Heart right ventricle (tissue), 16 donors: ENCODE data around the gene NEU2. TPM values are rescaled to one million over a fixed set of nuclear protein-coding genes. Genes with fewer than 3 reads are reported as not detected.

Experiments
- ATAC-seq, 8 donors: fragments of 200-7000 bp; cut with Tn5 transposase; one replicate each; pipeline ENCODE4 v1.9.1; 2020; ENCODE audit warnings: mild to moderate bottlenecking in 8 of 8, moderate library complexity in 8 of 8, moderate number of reproducible peaks in 1 of 8
- DNase-seq, 2 donors: peaks; one replicate each; pipeline ENCODE4 v3.0.0-alpha.2; 2020
- H3K27ac ChIP-seq, 10 donors: fragments of 200-600 bp; sonication (generic) in 2 of 10; one replicate each; pipeline versions ENCODE4 v1.5.0 to v1.8.0; 2020 to 2022; ENCODE audit warnings: mild to moderate bottlenecking in 3 of 10
- H3K27me3 ChIP-seq, 7 donors: fragments of 200-600 bp; one replicate each; pipeline ENCODE4 v1.8.0; 2021 to 2022; ENCODE audit warnings: mild to moderate bottlenecking in 2 of 7
- H3K36me3 ChIP-seq, 9 donors: fragments of 200-600 bp; sonication (generic) in 1 of 9; one replicate each; pipeline versions ENCODE4 v1.5.0 to v1.8.0; 2020 to 2022; ENCODE audit warnings: mild to moderate bottlenecking in 2 of 9
- H3K4me1 ChIP-seq, 9 donors: fragments of 200-600 bp; sonication (generic) in 1 of 9; one replicate each; pipeline versions ENCODE4 v1.5.0 to v1.8.0; 2020 to 2022; ENCODE audit warnings: mild to moderate bottlenecking in 4 of 9
- H3K4me3 ChIP-seq, 10 donors: fragments of 200-600 bp; sonication (generic) in 2 of 10; one replicate each; pipeline versions ENCODE4 v1.5.0 to v1.8.0; 2020 to 2022; ENCODE audit warnings: mild to moderate bottlenecking in 7 of 10, moderate library complexity in 2 of 10
- H3K9me3 ChIP-seq, 11 donors: fragments of 200-600 bp in 10 of 11; sonication (generic) in 2 of 11; one replicate each; pipeline versions ENCODE4 v1.5.0 to v1.8.0; 2013 to 2022; ENCODE audit warnings: mild to moderate bottlenecking in 2 of 11, control low read depth in 1 of 11, moderate library complexity in 1 of 11
- CTCF ChIP-seq, 9 donors: fragments of 200-600 bp; sonication (generic) in 2 of 9; IDR thresholded peaks; one replicate each; pipeline versions ENCODE4 v1.5.0 to v1.8.0; 2021 to 2022; ENCODE audit warnings: antibody characterized with exemption in 9 of 9, mild to moderate bottlenecking in 5 of 9, moderate library complexity in 1 of 9
- WGBS, 2 donors: extraction: QIAGEN DNeasy Blood & Tissue Kit; methylation state at CpG; one replicate each; pipeline ENCODE4 v1.1.7; 2013; ENCODE audit warnings: inconsistent platforms in 1 of 2; 5-methylcytosine and 5-hydroxymethylcytosine counted together
- intact Hi-C, 10 donors: fragments of 100-400 bp; cut with DNase I; formaldehyde crosslinking; loops; one replicate each; pipeline versions ENCODE4 v1.11.1 to v1.14.2; 2022
- polyA plus RNA-seq, 2 donors: library from polyadenylated mRNA; stranded (reverse); fragments of 200-250 nt; gene quantifications; one replicate each; pipeline ENCODE4 v1.2.3, GENCODE V29; 2013
- total RNA-seq, 10 donors: library from RNA; stranded (reverse); fragmentation: NEBNext Ultra II Directional in 3 of 10; extraction: Animal tissue kit (Norgen Biotek cat#: 25700) in 3 of 10; gene quantifications; one replicate each; pipeline versions ENCODE4 v1.2.1 to v1.2.4, GENCODE V29; 2021 to 2023
- donor health status: Arrhythmogenic right ventricular cardiomyopathy.
- donor health status: ischemic (EF 13 %, LVEDD 7.1; RV severe dilation, severe dysfunction).
- donor health status: healthy with polysubstance abuse.
- donor health status: DM: no; HTN: yes; CAD: no.
- donor health status: DM: no; HTN: no; CAD: no.
- donor health status: ischemic (EF 25% LVEDD 6.9; RV normal size, moderate dysfunction).
- donor health status: ischemic (EF 25% LVEDD 5.7; RV mildly dilated, moderate dysfunction).
- donor health status: healthy.
- donor health status: DM: yes; HTN: yes; CAD: no.
- donor health status: Ischemic cardiomyopathy.
- donor health status: ischemic (EF 35%, LVEDD 5.7; RV mildly dilated, moderate dysfunction).
- donor health status: nonischemic (EF 11% LVEDD 7.7; RV severe dilation, severe dysfunction).
- donor health status: DM: yes; HTN: yes; CAD: no.
- donor health status: PGD.
- donor health status: ischemic (EF 29% LVEDD 5.4; RV normal size, mild dysfunction).
- donor health status: nonischemic (EF 23%, LVEDD 6.1; RV moderate dilation, normal function).

Gene NEU2
- total and polyA plus RNA-seq, 12 donors = not detected

- Histone ChIP-seq H3K27me3 (peaks cover 0 to 10% (median 0%) of the 10 kb centered on the region in 7 donors), H3K4me3 (no peak overlapping the region), H3K4me1 (peaks cover 8 to 96% (median 56%) of the 10 kb centered on the region in 9 donors), H3K36me3 (peaks cover 0 to 31% (median 0%) of the 10 kb centered on the region in 9 donors), H3K27ac (peak overlapping the region in 4 of 10 donors; percentile 3 to 97 (median 42)), H3K9me3 (no peaks in the 10 kb centered on the region)
- no peak for ATAC-seq
- no peak for TF ChIP-seq CTCF (IDR thresholded peaks at IDR 0.05)
- intact Hi-C loops = no loop called here
- 84 to 88% methylated on average over 20 of the region's 20 CpGs for WGBS, 2 donors
- no peak for DNase-seq
Observed at GRCh38 chr2:233079953-233080835, 47.7 kb downstream of the NEU2 start.

DNA sequence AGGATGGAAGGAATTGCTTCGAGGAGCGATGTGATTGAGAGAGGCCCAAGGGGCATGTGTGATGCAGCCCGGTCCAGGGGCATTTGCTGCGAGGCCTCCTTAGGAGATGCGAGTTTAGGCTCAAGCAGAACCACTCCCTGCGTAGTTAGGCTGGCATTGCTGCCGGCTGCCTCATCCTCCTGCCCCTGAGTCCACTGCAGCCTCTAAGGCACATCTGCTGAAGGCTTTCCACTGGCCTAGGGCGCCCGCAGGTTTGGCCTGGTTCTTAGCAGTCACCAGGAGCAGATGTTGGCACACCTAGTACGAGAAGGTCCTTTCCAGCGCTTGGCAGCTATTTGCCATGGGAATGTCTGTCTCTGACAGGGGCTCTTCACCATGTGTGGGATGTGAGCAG, 48.4 kb downstream of the NEU2 start:
- Histone ChIP-seq H3K4me3 (no peak overlapping the region), H3K9me3 (no peaks in the 10 kb centered on the region), H3K27ac (peak overlapping the region in 2 of 10 donors; percentile 4 to 97), H3K36me3 (peaks cover 0 to 30% (median 0%) of the 10 kb centered on the region in 9 donors), H3K4me1 (peaks cover 8 to 96% (median 57%) of the 10 kb centered on the region in 9 donors), H3K27me3 (peaks cover 0 to 3% (median 0%) of the 10 kb centered on the region in 7 donors)
- no peak for DNase-seq
- 89 to 95% methylated on average over 11 of the region's 11 CpGs for WGBS, 2 donors
- intact Hi-C loops = no loop called here
- no peak for TF ChIP-seq CTCF (IDR thresholded peaks at IDR 0.05)
- no peak for ATAC-seq

GRCh38 chr2:233081232-233081730, 48.8 kb downstream of the NEU2 start:
- H3K36me3 ChIP-seq = peaks cover 0 to 30% (median 0%) of the 10 kb centered on the region in 9 donors
- no peaks in the 10 kb centered on the region for H3K9me3 ChIP-seq
- DNase-seq (no peak), ATAC-seq (no peak)
- TF ChIP-seq CTCF (IDR thresholded peaks at IDR 0.05) = no peak
- H3K4me1 ChIP-seq = peaks cover 8 to 96% (median 55%) of the 10 kb centered on the region in 9 donors
- no peak overlapping the region for H3K4me3 ChIP-seq
- H3K27ac ChIP-seq = peak overlapping the region in 2 of 10 donors; percentile 4 to 97
- peaks cover 0 to 3% (median 0%) of the 10 kb centered on the region in 7 donors for H3K27me3 ChIP-seq
- WGBS, 2 donors = 91% methylated on average over 9 of the region's 9 CpGs
- intact Hi-C loops = no loop called here

DNA sequence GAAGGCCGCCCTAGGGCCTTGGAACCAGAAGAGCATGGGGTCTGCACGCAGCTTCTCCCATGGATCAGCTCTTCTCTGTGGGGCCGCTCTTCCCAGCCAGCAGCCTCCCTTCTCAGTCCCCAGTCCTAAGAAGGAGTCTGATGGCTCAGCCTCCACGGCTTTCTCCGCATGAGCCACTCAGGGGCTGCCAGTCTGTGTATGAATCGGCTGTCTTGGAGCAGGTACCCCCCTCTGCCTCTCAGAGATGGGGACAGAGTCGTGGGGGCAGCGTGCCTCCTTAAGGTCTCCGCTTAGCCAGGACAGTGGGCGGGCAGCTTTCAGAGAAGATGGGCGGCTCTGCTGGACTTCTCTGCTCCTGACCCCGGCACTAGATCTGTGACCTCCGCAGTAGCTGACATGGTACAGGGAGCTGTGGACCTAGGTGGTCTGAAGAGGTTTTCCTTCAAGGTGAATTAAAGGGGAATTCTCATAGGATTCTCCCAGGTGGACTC, 49.3 kb downstream of the NEU2 start:
- ATAC-seq = no peak
- 92% methylated on average over 13 of the region's 13 CpGs for WGBS, 2 donors
- Histone ChIP-seq H3K4me1 (peaks cover 8 to 96% (median 55%) of the 10 kb centered on the region in 9 donors), H3K4me3 (no peak overlapping the region), H3K27ac (peak overlapping the region in 5 of 10 donors; percentile 85 to 97 (median 93)), H3K27me3 (peaks cover 0 to 3% (median 0%) of the 10 kb centered on the region in 7 donors), H3K36me3 (peaks cover 0 to 30% (median 0%) of the 10 kb centered on the region in 9 donors), H3K9me3 (no peaks in the 10 kb centered on the region)
- DNase-seq = no peak
- intact Hi-C loops = no loop called here
- no peak for TF ChIP-seq CTCF (IDR thresholded peaks at IDR 0.05)
